HepG2 (cell line): ENCODE results near the gene NAT9. TPM values are rescaled to one million over a fixed set of nuclear protein-coding genes. Genes with fewer than 3 reads are reported as not detected.

ENCODE experiments used
- ATAC-seq: fragments of 200-7000 bp; cut with Tn5 transposase; 3 replicates; pipeline ENCODE4 v1.9.1; 2020; ENCODE audit warnings: mild to moderate bottlenecking, moderate library complexity
- BruUV-seq: library from RNA; stranded (reverse); fragments of 400-500 nt; replicated peaks from 2 replicates; lab custom pipeline; 2021; lab: Mats Ljungman, UMichigan
- CTCF ChIA-PET: fragments of 300-600 bp; formaldehyde crosslinking; extraction: SDS; loops from one replicate; lab custom pipeline; 2021; ENCODE audit warnings: low total read pairs, inconsistent platforms, low intra/inter-chr PET ratio; lab: Yijun Ruan, JAX
- POLR2A ChIA-PET: fragments of 350-600 bp; sonication (Branson Sonifier 250); formaldehyde crosslinking; loops from one replicate; lab custom pipeline; 2020; ENCODE audit warnings: antibody characterized with exemption, inconsistent platforms; lab: Yijun Ruan, JAX
- DNase-seq: peaks from one replicate; pipeline ENCODE4 v3.0.0-alpha.2; 2015; ENCODE audit warnings: low spot score
- FAIRE-seq: peaks from 3 replicates; lab custom pipeline; 2011; peaks lifted over from hg19 to GRCh38; lab: Jason Lieb, UNC
- H2AFZ ChIP-seq: one replicate; pipeline ENCODE4 v1.6.1; 2011; ENCODE audit warnings: low read length, inconsistent platforms
- H3K27ac ChIP-seq: fragments of 300-600 bp; 3 replicates; pipeline ENCODE4 v1.8.0; 2011; ENCODE audit warnings: mixed run types, mild to moderate bottlenecking, mixed read lengths, low read length, inconsistent platforms; ENCODE audit not compliant: insufficient read depth; ENCODE audit errors: extremely low read length
- H3K27me3 ChIP-seq, 2 experiments: fragments of 200-600 bp in 1 of 2; 2 replicates in 1 of 2; 3 replicates in 1 of 2; pipeline versions ENCODE4 v1.6.0 to v1.8.0; 2011; ENCODE audit warnings: low read length in 2 of 2, mild to moderate bottlenecking in 2 of 2, moderate library complexity in 2 of 2, inconsistent platforms in 1 of 2; ENCODE audit not compliant: insufficient read depth in 2 of 2, control insufficient read depth in 1 of 2
- H3K36me3 ChIP-seq, 2 experiments: fragments of 200-600 bp in 1 of 2; replicated peaks in 1 of 2; 2 replicates in 1 of 2; 3 replicates in 1 of 2; pipeline versions ENCODE4 v1.5.1 to v1.8.0; 2011; ENCODE audit warnings: low read length in 2 of 2, inconsistent platforms in 1 of 2; ENCODE audit not compliant: insufficient read depth in 2 of 2, control insufficient read depth in 1 of 2
- H3K4me1 ChIP-seq: 2 replicates; pipeline ENCODE4 v1.5.1; 2012; ENCODE audit warnings: low read length, inconsistent platforms; ENCODE audit not compliant: insufficient read depth
- H3K4me2 ChIP-seq: 2 replicates; pipeline ENCODE4 v1.6.0; 2011; ENCODE audit warnings: low read depth, low read length, inconsistent platforms
- H3K4me3 ChIP-seq, 3 experiments: fragments of 200-600 bp in 1 of 3; sonication (generic), shearing (Covaris generic) in 1 of 3; replicated peaks in 1 of 3; 2 replicates each; pipeline ENCODE4 v1.5.1; 2011 to 2016; ENCODE audit warnings: low read length in 3 of 3, inconsistent platforms in 2 of 3, low read depth in 2 of 3, mild to moderate bottlenecking in 2 of 3, control low read depth in 1 of 3, mixed read lengths in 1 of 3; ENCODE audit not compliant: insufficient read depth in 1 of 3
- H3K79me2 ChIP-seq: one replicate; pipeline ENCODE4 v1.6.1; 2011; ENCODE audit warnings: low read length, inconsistent platforms; ENCODE audit not compliant: insufficient read depth
- H3K9ac ChIP-seq: 2 replicates; pipeline ENCODE4 v1.6.0; 2011; ENCODE audit warnings: mild to moderate bottlenecking, low read depth, low read length, inconsistent platforms; ENCODE audit not compliant: insufficient read depth
- H3K9me3 ChIP-seq: 2 replicates; pipeline ENCODE4 v1.5.1; 2012; ENCODE audit warnings: mild to moderate bottlenecking, low read length
- H4K20me1 ChIP-seq: 2 replicates; pipeline ENCODE4 v1.6.0; 2011; ENCODE audit warnings: inconsistent platforms, mild to moderate bottlenecking, low read length, moderate library complexity; ENCODE audit not compliant: insufficient read depth
- ASH2L ChIP-seq: fragments of 300-600, 200-600 bp; sonication (generic); IDR thresholded peaks from 2 replicates; pipeline ENCODE4 v1.7.0; 2017; ENCODE audit warnings: low read depth, mild to moderate bottlenecking, moderate library complexity, mixed read lengths, low read length; ENCODE audit not compliant: insufficient read length
- ATF1 ChIP-seq: IDR thresholded peaks from 2 replicates; pipeline ENCODE4 v1.6.1; 2016; ENCODE audit warnings: mild to moderate bottlenecking, control low read depth
- CTCF ChIP-seq: sonication (generic); formaldehyde crosslinking; IDR thresholded peaks from 2 replicates; pipeline ENCODE4 v1.5.0; 2020; ENCODE audit warnings: mild to moderate bottlenecking, missing genetic modification reagents, moderate library complexity
- DDIT3 ChIP-seq: sonication (generic); formaldehyde crosslinking; IDR thresholded peaks from 2 replicates; pipeline ENCODE4 v1.4.0; 2020; ENCODE audit warnings: mild to moderate bottlenecking, missing genetic modification reagents
- GTF2F1 ChIP-seq: fragments of 150-350 bp; IDR thresholded peaks from 2 replicates; pipeline ENCODE4 v1.6.1; 2014; ENCODE audit warnings: low read length
- HNRNPLL ChIP-seq: fragments of 200-400 bp; formaldehyde crosslinking; IDR thresholded peaks from 2 replicates; pipeline ENCODE4 v1.6.1; 2017; ENCODE audit warnings: mild to moderate bottlenecking, low read depth, low read length; ENCODE audit not compliant: poor library complexity, severe bottlenecking
- JARID2 ChIP-seq: sonication (generic); formaldehyde crosslinking; IDR thresholded peaks from 2 replicates; pipeline ENCODE4 v1.8.1; 2023; ENCODE audit warnings: missing genetic modification reagents, inconsistent platforms; ENCODE audit not compliant: insufficient replicate concordance
- RBFOX2 ChIP-seq: fragments of 200-400 bp; formaldehyde crosslinking; IDR thresholded peaks from 2 replicates; pipeline ENCODE4 v1.6.1; 2017; ENCODE audit warnings: low read depth, mild to moderate bottlenecking, low read length
- SP4 ChIP-seq: sonication (generic); formaldehyde crosslinking; IDR thresholded peaks from 2 replicates; pipeline ENCODE4 v1.8.1; 2023; ENCODE audit warnings: mild to moderate bottlenecking, missing genetic modification reagents
- TCF12 ChIP-seq, 2 experiments: fragments of 450-650 bp in 1 of 2; sonication (generic) in 1 of 2; formaldehyde crosslinking in 1 of 2; IDR thresholded peaks; 2 replicates each; pipeline versions ENCODE4 v1.6.1 to v1.8.0; 2017 to 2022; ENCODE audit warnings: antibody characterized with exemption in 1 of 2, mild to moderate bottlenecking in 1 of 2, missing genetic modification reagents in 1 of 2, moderate library complexity in 1 of 2
- ZBTB38 ChIP-seq: sonication (generic); formaldehyde crosslinking; IDR thresholded peaks from 2 replicates; pipeline ENCODE4 v1.5.1; 2020; ENCODE audit warnings: mild to moderate bottlenecking, missing genetic modification reagents
- ZKSCAN5 ChIP-seq: sonication (generic); formaldehyde crosslinking; IDR thresholded peaks from 2 replicates; pipeline ENCODE4 v1.5.1; 2020; ENCODE audit warnings: mild to moderate bottlenecking, missing genetic modification reagents
- ZNF468 ChIP-seq: sonication (generic); formaldehyde crosslinking; IDR thresholded peaks from 2 replicates; pipeline ENCODE4 v1.8.0; 2022; ENCODE audit warnings: mild to moderate bottlenecking, moderate library complexity, missing genetic modification reagents
- WGBS: methylation state at CpG from one replicate; pipeline ENCODE4 v1.1.6; 2017; ENCODE audit warnings: low lambda C conversion rate; 5-methylcytosine and 5-hydroxymethylcytosine counted together
- in situ Hi-C: cut with HindIII; loops from 2 replicates; pipeline ENCODE4 v1.10.0; 2017; ENCODE audit warnings: low pct_unique_long_range_greater_than_20kb; ENCODE audit not compliant: extremely low pct_ligation_motif_present
- intact Hi-C: fragments of 100-400 bp; cut with micrococcal nuclease; formaldehyde crosslinking; loops from one replicate; pipeline ENCODE4 v1.10.0; 2022; ENCODE audit not compliant: unreplicated experiment
- polyA plus RNA-seq, 8 experiments: library from polyadenylated mRNA; depleted of rRNA in 3 of 8; stranded (reverse) in 7 of 8; unstranded in 1 of 8; fragments of >200 nt; fragmentation: Illumina TruSeq in 4 of 8; extraction: Trizol in 4 of 8; gene quantifications; 2 replicates each; pipeline versions ENCODE4 v1.2.1 to v1.2.3, GENCODE V29; 2011 to 2016; ENCODE audit warnings: low read depth in 4 of 8, missing spikeins in 1 of 8, mixed read lengths in 1 of 8; ENCODE audit not compliant: insufficient read depth in 1 of 8
- total RNA-seq, 5 experiments: library from RNA; depleted of rRNA; stranded (reverse); fragments of >200 nt; fragmentation: Illumina TruSeq; extraction: Trizol; gene quantifications; 2 replicates each; pipeline ENCODE4 v1.2.3, GENCODE V29; 2016; ENCODE audit warnings: low read depth in 1 of 5

NAT9 gene
- total and polyA plus RNA-seq, 2 of the 13 experiments (the other 11 are each of a cell fraction or from before 2014, with no cell fraction given), result 39.7 to 44.2 TPM

- Histone ChIP-seq H3K79me2 (peaks cover 95% of the 10 kb centered on the region), H3K27ac (peak overlapping the region; percentile 64), H3K4me2 (peak overlapping the region; percentile 92), H3K4me3 (peak overlapping the region in 1 of 3 experiments; percentile 19; a peak in 1 of 6 replicates), H4K20me1 (peaks cover 76% of the 10 kb centered on the region), H2AFZ (no peak overlapping the region), H3K36me3 (peaks cover 30 to 42% of the 10 kb centered on the region in 2 experiments), H3K27me3 (no peaks in the 10 kb centered on the region), H3K4me1 (peaks cover 99% of the 10 kb centered on the region), H3K9ac (peak overlapping the region; percentile 27; the same call in 1 of the 2 replicates), H3K9me3 (no peaks in the 10 kb centered on the region)
- in situ Hi-C loops (loop anchor here (10.0 kb wide), 1 partner anchor 325 kb away; the partner anchor contains the start of gene GPRC5C), intact Hi-C loops (loop anchor here (1.0 kb wide), 1 partner anchor 10 kb away; no protein-coding TSS in a partner anchor)
- no peak for TF ChIP-seq ATF1
- peak; percentile 9; the same call in 1 of the 2 replicates for TF ChIP-seq RBFOX2
- TF ChIP-seq SP4 (CRISPR knock-in tag), result 0 out of 2 replicates have a peak, but pooled peaks have one; percentile 7
- peak; percentile 11 for TF ChIP-seq HNRNPLL
- no peak for FAIRE-seq
- no peak for DNase-seq
- no TSS peak for BruUV-seq
- POLR2A ChIA-PET, result interaction anchor here (0.6 to 29.3 kb wide), 5 partner anchors 5 to 553 kb away, joined by 4 to 1459 read pairs (median 68); partner anchors contain the start of genes FDXR, NAT9, NHERF1 and RAB37
- no peak for ATAC-seq
- WGBS, result 74% methylated on average over 8 of the region's 10 CpGs
- CTCF ChIA-PET, result interaction anchor here (1.0 kb wide), 1 partner anchor 10 kb away, joined by 3 read pairs; no protein-coding TSS in a partner anchor
Measured at GRCh38 chr17:74759941-74760340, 16.2 kb downstream of the NAT9 start.

GRCh38 chr17:74759243-74759801, 16.8 kb downstream of the NAT9 start:
- H4K20me1 ChIP-seq, result peaks cover 82% of the 10 kb centered on the region
- peaks cover 99% of the 10 kb centered on the region for H3K4me1 ChIP-seq
- peak overlapping the region; percentile 92 for H3K4me2 ChIP-seq
- ATAC-seq (peak; percentile 4), FAIRE-seq (no peak), DNase-seq (no peak)
- BruUV-seq, result no TSS peak
- 96% methylated on average over 8 of the region's 9 CpGs for WGBS
- in situ Hi-C loops (loop anchor here (10.0 kb wide), 1 partner anchor 325 kb away; the partner anchor contains the start of gene GPRC5C), intact Hi-C loops (no loop called here)
- H3K9me3 ChIP-seq, result no peaks in the 10 kb centered on the region
- H3K27ac ChIP-seq, result peak overlapping the region; percentile 64
- POLR2A ChIA-PET, result interaction anchor here (0.6 to 29.3 kb wide), 4 partner anchors 5 to 553 kb away, joined by 4 to 1459 read pairs (median 764); partner anchors contain the start of genes NAT9, NHERF1 and RAB37
- H3K9ac ChIP-seq, result no peak overlapping the region
- H3K36me3 ChIP-seq, result peaks cover 30 to 42% of the 10 kb centered on the region in 2 experiments
- peak overlapping the region in 1 of 3 experiments; percentile 19; a peak in 1 of 6 replicates for H3K4me3 ChIP-seq
- peaks cover 95% of the 10 kb centered on the region for H3K79me2 ChIP-seq
- CTCF ChIA-PET, result no interaction called here
- no peak overlapping the region for H2AFZ ChIP-seq
- no peaks in the 10 kb centered on the region for H3K27me3 ChIP-seq
- no peak for TF ChIP-seq ZKSCAN5
- TF ChIP-seq ZNF468, result no peak
- TF ChIP-seq CTCF (CRISPR knock-in tag), result peak; percentile 40
- TF ChIP-seq TCF12 (IDR thresholded peaks at IDR 0.05), result no peak
- 0 out of 2 replicates have a peak, but pooled peaks have one; percentile 33 for TF ChIP-seq TCF12 (CRISPR knock-in tag; IDR thresholded peaks at IDR 0.05)
- 0 out of 2 replicates have a peak, but pooled peaks have one; percentile 10 for TF ChIP-seq ZBTB38 (CRISPR knock-in tag)
- no peak for TF ChIP-seq GTF2F1
- TF ChIP-seq ASH2L, result peak; percentile 11
- no peak for TF ChIP-seq JARID2
- no peak for TF ChIP-seq DDIT3 (CRISPR knock-in tag)
